Mucosa of stomach (tissue), 1 donor: ENCODE measurements around the gene NKX1-2.

Source experiments
- H3K27me3 ChIP-seq: one replicate; pipeline ENCODE4 v1.7.0; 2013; ENCODE audit warnings: mild to moderate bottlenecking, low read length; ENCODE audit not compliant: control insufficient read depth, insufficient read depth
- H3K36me3 ChIP-seq: one replicate; pipeline ENCODE4 v1.7.0; 2013; ENCODE audit warnings: low read length; ENCODE audit not compliant: control insufficient read depth, insufficient read depth
- H3K4me1 ChIP-seq: one replicate; pipeline ENCODE4 v1.7.0; 2013; ENCODE audit warnings: mild to moderate bottlenecking, low read length; ENCODE audit not compliant: control insufficient read depth, insufficient read depth
- H3K4me3 ChIP-seq: one replicate; pipeline ENCODE4 v1.7.0; 2013; ENCODE audit warnings: low read length
- H3K9ac ChIP-seq: one replicate; pipeline ENCODE4 v1.7.0; 2013; ENCODE audit warnings: mild to moderate bottlenecking, low read length, moderate library complexity
- H3K9me3 ChIP-seq: one replicate; pipeline ENCODE4 v1.7.0; 2013; ENCODE audit warnings: mild to moderate bottlenecking, low read length, moderate library complexity; ENCODE audit not compliant: control insufficient read depth
- donor health status: Pancreatic carcinoma.

NKX1-2 gene

GRCh38 chr10:124419635-124420034 is 30.2 kb downstream of the NKX1-2 start:
- Histone ChIP-seq H3K27me3 (peaks cover 3% of the 10 kb centered on the region), H3K36me3 (no peaks in the 10 kb centered on the region), H3K4me1 (peaks cover 36% of the 10 kb centered on the region), H3K9me3 (no peaks in the 10 kb centered on the region), H3K4me3 (no peak overlapping the region), H3K9ac (no peak overlapping the region)

DNA sequence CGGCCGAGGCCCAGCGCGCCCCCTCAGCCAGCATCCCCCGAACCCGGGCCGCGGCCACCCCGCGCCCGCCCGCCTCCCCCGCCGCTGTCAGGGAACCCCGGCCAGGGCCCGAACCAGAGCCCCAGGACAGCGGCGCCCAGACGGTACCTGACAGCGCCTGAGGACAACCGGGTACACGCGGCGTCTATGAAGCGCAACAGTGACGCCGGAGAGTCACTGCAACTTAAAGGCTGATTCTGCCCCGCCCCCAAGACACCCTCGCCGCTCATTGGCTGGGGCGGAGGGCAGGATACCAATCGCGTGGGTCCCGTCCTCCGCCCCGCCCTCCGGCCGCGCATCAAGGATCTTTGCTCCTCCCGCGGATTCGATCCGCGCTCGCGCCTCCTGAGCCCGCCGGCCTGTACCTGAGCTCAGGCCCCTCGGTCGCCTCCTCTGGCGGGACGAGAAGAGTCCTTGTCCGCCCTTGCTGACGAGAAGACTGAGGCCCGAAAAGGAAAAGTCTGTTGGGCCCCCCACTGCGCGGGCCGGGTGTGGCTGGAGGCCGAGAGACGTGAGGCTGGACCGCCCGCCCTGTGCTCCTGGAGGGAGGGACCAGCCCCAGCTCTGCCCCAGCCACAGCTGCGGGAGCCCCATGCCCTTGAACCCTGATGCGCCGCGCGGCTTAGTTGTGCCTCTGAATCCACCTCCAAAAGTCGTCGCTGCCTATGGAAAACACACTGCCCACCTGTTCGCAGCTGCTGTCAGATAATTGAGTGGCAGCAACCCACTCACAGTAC is 30.9 kb downstream of the NKX1-2 start, which contains the start of gene OAT:
TSS of gene OAT (minus strand) at position 198 of the 776 bp plus-strand sequence. CDS start 6,752 bp downstream, outside the sequence.
- Histone ChIP-seq H3K4me1 (peaks cover 36% of the 10 kb centered on the region), H3K9ac (peak within 1 kb of the TSS; percentile 76), H3K27me3 (peaks cover 3% of the 10 kb centered on the region)

GRCh38 chr10:124417895-124418725 is 31.7 kb downstream of the NKX1-2 start:
- H3K36me3 ChIP-seq: no peaks in the 10 kb centered on the region
- H3K4me3 ChIP-seq: peak overlapping the region; percentile 50
- H3K9ac ChIP-seq: peak overlapping the region; percentile 76
- no peaks in the 10 kb centered on the region for H3K9me3 ChIP-seq
- peaks cover 36% of the 10 kb centered on the region for H3K4me1 ChIP-seq
- H3K27me3 ChIP-seq: peaks cover 3% of the 10 kb centered on the region

More for the DNA sequence above, 30.9 kb downstream of the NKX1-2 start, which contains the start of gene OAT:
- Histone ChIP-seq H3K9me3 (no peaks in the 10 kb centered on the region), H3K36me3 (no peaks in the 10 kb centered on the region), H3K4me3 (peak within 1 kb of the TSS; percentile 50)

DNA sequence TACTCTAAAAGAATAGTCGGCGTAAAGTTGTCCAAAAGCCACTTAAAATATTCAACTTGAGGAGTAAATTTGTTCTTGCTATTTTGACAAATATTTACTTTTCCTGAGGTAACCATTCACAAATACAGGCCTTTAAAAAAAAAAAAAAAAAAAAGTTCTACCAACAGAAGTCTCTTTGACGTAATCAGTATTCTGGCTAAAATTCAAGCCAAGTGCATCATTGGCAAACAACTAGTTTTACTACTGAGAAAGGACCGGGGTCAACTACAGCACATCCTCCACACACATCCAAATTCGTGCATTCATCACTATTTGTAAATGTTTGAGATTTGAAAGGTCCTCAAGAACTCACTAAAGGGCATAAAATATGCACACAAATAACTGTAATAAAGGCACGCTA is 33.1 kb downstream of the NKX1-2 start:
- Histone ChIP-seq H3K9ac (no peak overlapping the region), H3K27me3 (peaks cover 3% of the 10 kb centered on the region), H3K9me3 (no peaks in the 10 kb centered on the region), H3K36me3 (no peaks in the 10 kb centered on the region), H3K4me3 (no peak overlapping the region), H3K4me1 (peaks cover 36% of the 10 kb centered on the region)

GRCh38 chr10:124415210-124415609 is 34.6 kb downstream of the NKX1-2 start:
- H3K9me3 ChIP-seq: no peaks in the 10 kb centered on the region
- H3K27me3 ChIP-seq: no peaks in the 10 kb centered on the region
- H3K4me3 ChIP-seq: no peak overlapping the region
- no peak overlapping the region for H3K9ac ChIP-seq
- H3K4me1 ChIP-seq: peaks cover 23% of the 10 kb centered on the region
- no peaks in the 10 kb centered on the region for H3K36me3 ChIP-seq

GRCh38 chr10:124414076-124414475 is 35.8 kb downstream of the NKX1-2 start:
- Histone ChIP-seq H3K9me3 (no peaks in the 10 kb centered on the region), H3K4me3 (no peak overlapping the region), H3K4me1 (peaks cover 13% of the 10 kb centered on the region), H3K36me3 (no peaks in the 10 kb centered on the region), H3K9ac (no peak overlapping the region), H3K27me3 (no peaks in the 10 kb centered on the region)

- Histone ChIP-seq H3K9ac (no peak overlapping the region), H3K36me3 (no peaks in the 10 kb centered on the region)
Observed at GRCh38 chr10:124409696-124410095, 40.1 kb downstream of the NKX1-2 start.

DNA sequence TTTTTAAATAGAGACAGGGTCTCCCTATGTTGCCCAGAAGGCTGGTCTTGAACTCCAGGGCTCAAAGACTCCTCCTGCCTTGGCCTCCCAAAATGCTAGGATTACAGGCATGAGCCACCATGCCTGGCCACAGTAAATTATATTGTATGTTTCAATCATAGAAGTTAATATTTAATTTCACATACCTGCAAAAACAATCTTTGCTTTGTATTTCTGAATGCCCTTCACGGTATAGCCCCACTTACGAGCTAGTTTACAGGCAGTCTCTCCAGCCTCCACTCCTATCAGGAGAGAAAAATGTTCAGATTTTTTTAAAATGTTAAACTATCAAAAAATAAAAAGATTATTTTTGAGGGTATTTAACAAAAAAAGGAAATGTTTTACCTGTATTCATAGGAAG is 41.5 kb downstream of the NKX1-2 start:
- H3K9ac ChIP-seq: no peak overlapping the region
- no peak overlapping the region for H3K4me3 ChIP-seq
- H3K36me3 ChIP-seq: no peaks in the 10 kb centered on the region
- no peaks in the 10 kb centered on the region for H3K9me3 ChIP-seq
- no peaks in the 10 kb centered on the region for H3K27me3 ChIP-seq
- H3K4me1 ChIP-seq: no peaks in the 10 kb centered on the region

More at GRCh38 chr10:124409696-124410095, 40.1 kb downstream of the NKX1-2 start:
- Histone ChIP-seq H3K4me3 (no peak overlapping the region), H3K9me3 (no peaks in the 10 kb centered on the region), H3K27me3 (no peaks in the 10 kb centered on the region), H3K4me1 (no peaks in the 10 kb centered on the region)

- Histone ChIP-seq H3K4me3 (no peak overlapping the region), H3K4me1 (no peaks in the 10 kb centered on the region), H3K9ac (no peak overlapping the region), H3K9me3 (no peaks in the 10 kb centered on the region), H3K27me3 (no peaks in the 10 kb centered on the region), H3K36me3 (no peaks in the 10 kb centered on the region)
Observed at GRCh38 chr10:124407456-124407855, 42.4 kb downstream of the NKX1-2 start.

DNA sequence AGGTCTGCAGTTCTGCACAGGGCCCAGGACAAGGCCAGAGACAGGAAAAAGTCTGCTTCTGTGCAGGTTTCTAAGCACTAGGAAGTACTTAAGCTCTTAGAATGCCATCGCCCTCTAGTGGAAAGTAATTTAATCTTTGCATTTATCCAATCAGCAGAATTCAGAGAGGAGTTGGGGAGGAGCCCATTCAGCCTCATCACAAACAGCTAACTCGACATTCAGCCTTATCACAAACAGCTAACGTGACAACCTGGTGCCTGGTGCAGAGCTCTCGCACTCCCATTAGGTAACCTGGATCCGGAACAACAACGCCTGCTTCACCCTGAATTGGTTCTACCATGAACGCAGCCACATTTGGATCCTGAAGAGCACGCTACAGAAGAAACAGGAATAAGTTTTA is 46.3 kb downstream of the NKX1-2 start:
- H3K4me3 ChIP-seq: no peak overlapping the region
- H3K27me3 ChIP-seq: no peaks in the 10 kb centered on the region
- H3K9me3 ChIP-seq: no peaks in the 10 kb centered on the region
- no peak overlapping the region for H3K9ac ChIP-seq
- no peaks in the 10 kb centered on the region for H3K4me1 ChIP-seq
- no peaks in the 10 kb centered on the region for H3K36me3 ChIP-seq

GRCh38 chr10:124402273-124402672 is 47.6 kb downstream of the NKX1-2 start:
- Histone ChIP-seq H3K9me3 (no peaks in the 10 kb centered on the region), H3K36me3 (no peaks in the 10 kb centered on the region), H3K9ac (no peak overlapping the region), H3K27me3 (no peaks in the 10 kb centered on the region), H3K4me1 (no peaks in the 10 kb centered on the region), H3K4me3 (no peak overlapping the region)

DNA sequence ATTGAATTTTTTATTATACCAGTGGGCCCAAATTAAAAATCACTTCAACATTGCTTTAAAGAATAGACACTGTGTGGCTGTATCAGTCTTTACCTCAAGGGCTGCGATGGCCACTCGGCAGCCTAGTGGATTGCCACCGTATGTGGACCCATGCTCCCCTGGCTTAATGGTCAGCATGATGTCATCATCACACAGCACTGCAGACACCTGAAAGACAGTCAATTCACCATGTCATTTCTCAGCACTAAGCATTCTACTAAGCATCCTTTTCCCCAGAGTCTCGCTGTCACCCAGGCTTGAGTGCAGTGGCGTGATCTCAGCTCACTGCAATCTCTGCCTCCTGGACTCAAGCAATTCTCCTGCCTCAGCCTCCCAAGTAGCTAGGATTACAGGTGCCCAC is 48.2 kb downstream of the NKX1-2 start:
- no peaks in the 10 kb centered on the region for H3K36me3 ChIP-seq
- no peaks in the 10 kb centered on the region for H3K27me3 ChIP-seq
- no peaks in the 10 kb centered on the region for H3K4me1 ChIP-seq
- no peak overlapping the region for H3K4me3 ChIP-seq
- H3K9ac ChIP-seq: no peak overlapping the region
- H3K9me3 ChIP-seq: no peaks in the 10 kb centered on the region
